Measurements from ENCODE around the gene VAV1. TPM values are rescaled to one million over a fixed set of nuclear protein-coding genes. Genes with fewer than 3 reads are reported as not detected.
A peak's percentile ranks its signal among the peaks of the same experiment; 100 is the strongest.
"Not testable (repeated sequence)": the region's sequence is repeated elsewhere in the genome, so short reads cannot be mapped to it uniquely, and the experiment has no call there.

The VAV1 gene
- total RNA-seq, 1 donor from 2014 or later: not detected

DNA sequence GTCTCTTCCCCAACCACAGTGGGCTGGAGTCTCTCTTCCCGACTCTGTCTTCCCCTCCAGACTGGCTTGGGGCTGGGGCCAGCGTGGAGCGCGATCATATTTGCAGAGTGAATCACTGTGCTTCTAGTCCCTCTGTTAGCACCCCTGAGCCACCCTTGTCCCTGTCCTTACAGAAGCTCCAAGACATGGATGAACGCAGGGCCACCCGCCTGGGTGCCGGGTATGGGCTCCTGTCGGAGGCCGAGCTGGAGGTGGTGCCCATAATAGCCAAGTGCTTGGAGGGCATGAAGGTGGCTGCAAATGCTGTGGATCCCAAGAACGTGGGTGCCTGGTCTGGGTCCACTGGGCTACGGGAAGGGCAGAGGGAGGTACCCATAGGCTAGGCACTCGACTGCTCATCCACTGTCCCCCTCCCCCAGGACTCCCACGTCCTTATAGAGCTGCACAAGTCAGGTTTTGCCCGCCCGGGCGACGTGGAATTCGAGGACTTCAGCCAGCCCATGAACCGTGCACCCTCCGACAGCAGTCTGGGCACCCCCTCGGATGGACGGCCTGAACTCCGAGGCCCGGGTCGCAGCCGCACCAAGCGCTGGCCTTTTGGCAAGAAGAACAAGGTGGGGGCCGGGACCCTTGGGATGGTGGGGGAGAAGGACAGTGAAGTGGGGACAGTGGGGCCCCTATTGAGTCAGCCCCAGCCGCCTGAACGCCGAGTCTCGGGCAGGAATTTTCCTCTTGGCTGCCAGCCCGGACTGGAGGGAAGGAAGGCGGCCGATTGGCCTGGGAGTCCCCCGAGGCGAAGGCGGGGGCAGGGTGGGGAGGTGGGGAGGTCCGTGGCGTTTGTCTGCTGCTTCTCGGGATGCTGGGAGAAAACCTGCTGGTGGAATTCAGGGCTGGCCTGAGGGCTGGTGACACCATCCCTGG lies 27.9 kb upstream of the VAV1 start:
- Mint-ChIP-seq H3K36me3 (ENCODE audit: unreplicated experiment) (peaks cover 7% of the 10 kb centered on the region), H3K4me1 (ENCODE audit: low read depth, unreplicated experiment) (peaks cover 5% of the 10 kb centered on the region), H3K27ac (ENCODE audit: unreplicated experiment) (no peak overlapping the region), H3K27me3 (ENCODE audit: unreplicated experiment) (peaks cover 2% of the 10 kb centered on the region), H3K9me3 (ENCODE audit: unreplicated experiment) (peaks cover 2% of the 10 kb centered on the region), H3K4me3 (ENCODE audit: unreplicated experiment) (no peak overlapping the region)
- peak; percentile 54 for DNase-seq
- TF ChIP-seq, protein P1, sequence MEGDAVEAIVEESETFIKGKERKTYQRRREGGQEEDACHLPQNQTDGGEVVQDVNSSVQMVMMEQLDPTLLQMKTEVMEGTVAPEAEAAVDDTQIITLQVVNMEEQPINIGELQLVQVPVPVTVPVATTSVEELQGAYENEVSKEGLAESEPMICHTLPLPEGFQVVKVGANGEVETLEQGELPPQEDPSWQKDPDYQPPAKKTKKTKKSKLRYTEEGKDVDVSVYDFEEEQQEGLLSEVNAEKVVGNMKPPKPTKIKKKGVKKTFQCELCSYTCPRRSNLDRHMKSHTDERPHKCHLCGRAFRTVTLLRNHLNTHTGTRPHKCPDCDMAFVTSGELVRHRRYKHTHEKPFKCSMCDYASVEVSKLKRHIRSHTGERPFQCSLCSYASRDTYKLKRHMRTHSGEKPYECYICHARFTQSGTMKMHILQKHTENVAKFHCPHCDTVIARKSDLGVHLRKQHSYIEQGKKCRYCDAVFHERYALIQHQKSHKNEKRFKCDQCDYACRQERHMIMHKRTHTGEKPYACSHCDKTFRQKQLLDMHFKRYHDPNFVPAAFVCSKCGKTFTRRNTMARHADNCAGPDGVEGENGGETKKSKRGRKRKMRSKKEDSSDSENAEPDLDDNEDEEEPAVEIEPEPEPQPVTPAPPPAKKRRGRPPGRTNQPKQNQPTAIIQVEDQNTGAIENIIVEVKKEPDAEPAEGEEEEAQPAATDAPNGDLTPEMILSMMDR (IDR thresholded peaks at IDR 0.05; ENCODE audit: partially characterized antibody, unreplicated experiment): no peak

- H3K4me3 Mint-ChIP-seq (ENCODE audit: unreplicated experiment): peak overlapping the region; percentile 43
- H3K4me1 Mint-ChIP-seq (ENCODE audit: low read depth, unreplicated experiment): peaks cover 5% of the 10 kb centered on the region
- no peak for DNase-seq
- H3K36me3 Mint-ChIP-seq (ENCODE audit: unreplicated experiment): peaks cover 7% of the 10 kb centered on the region
- TF ChIP-seq, protein P1 (IDR thresholded peaks at IDR 0.05; ENCODE audit: partially characterized antibody, unreplicated experiment): no peak
- peaks cover 2% of the 10 kb centered on the region for H3K27me3 Mint-ChIP-seq (ENCODE audit: unreplicated experiment)
- no peak overlapping the region for H3K27ac Mint-ChIP-seq (ENCODE audit: unreplicated experiment)
- peaks cover 2% of the 10 kb centered on the region for H3K9me3 Mint-ChIP-seq (ENCODE audit: unreplicated experiment)
Measured at GRCh38 chr19:6745965-6746364, 26.5 kb upstream of the VAV1 start.

DNA sequence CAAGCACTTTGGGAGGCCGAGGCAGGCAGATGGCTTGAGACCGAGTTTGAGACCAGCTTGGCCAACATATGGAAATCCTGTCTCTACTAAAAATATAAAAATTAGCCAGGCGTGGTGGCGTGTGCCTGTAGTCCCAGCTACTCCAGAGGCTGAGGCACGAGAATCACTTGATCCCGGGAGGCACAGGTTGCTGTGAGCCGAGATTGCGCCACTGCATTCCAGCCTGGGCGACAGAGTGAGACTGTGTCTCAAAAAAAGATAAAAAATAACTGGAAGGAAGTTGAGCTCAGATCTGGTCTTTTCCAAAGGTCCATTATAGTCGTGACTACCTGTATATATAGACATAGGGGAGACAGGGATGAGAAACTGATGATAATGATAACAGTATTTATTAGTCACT lies 24.0 kb upstream of the VAV1 start:
- H3K4me1 Mint-ChIP-seq (ENCODE audit: low read depth, unreplicated experiment); H3K9me3 Mint-ChIP-seq (ENCODE audit: unreplicated experiment); H3K27ac Mint-ChIP-seq (ENCODE audit: unreplicated experiment); H3K36me3 Mint-ChIP-seq (ENCODE audit: unreplicated experiment); H3K27me3 Mint-ChIP-seq (ENCODE audit: unreplicated experiment); H3K4me3 Mint-ChIP-seq (ENCODE audit: unreplicated experiment); DNase-seq: not testable (repeated sequence)

GRCh38 chr19:6750062-6750461 lies 22.4 kb upstream of the VAV1 start:
- no peak overlapping the region for H3K4me3 Mint-ChIP-seq (ENCODE audit: unreplicated experiment)
- H3K27me3 Mint-ChIP-seq (ENCODE audit: unreplicated experiment): peaks cover 2% of the 10 kb centered on the region

GRCh38 chr19:6751189-6751588 lies 21.3 kb upstream of the VAV1 start:
- no peaks in the 10 kb centered on the region for H3K4me1 Mint-ChIP-seq (ENCODE audit: low read depth, unreplicated experiment)
- TF ChIP-seq, protein P1 (IDR thresholded peaks at IDR 0.05; ENCODE audit: partially characterized antibody, unreplicated experiment): no peak
- no peak overlapping the region for H3K4me3 Mint-ChIP-seq (ENCODE audit: unreplicated experiment)
- H3K9me3 Mint-ChIP-seq (ENCODE audit: unreplicated experiment): peaks cover 5% of the 10 kb centered on the region
- DNase-seq: no peak
- peaks cover 4% of the 10 kb centered on the region for H3K27me3 Mint-ChIP-seq (ENCODE audit: unreplicated experiment)
- H3K36me3 Mint-ChIP-seq (ENCODE audit: unreplicated experiment): no peaks in the 10 kb centered on the region
- no peak overlapping the region for H3K27ac Mint-ChIP-seq (ENCODE audit: unreplicated experiment)

More at GRCh38 chr19:6750062-6750461, 22.4 kb upstream of the VAV1 start:
- TF ChIP-seq, protein P1 (IDR thresholded peaks at IDR 0.05; ENCODE audit: partially characterized antibody, unreplicated experiment): no peak
- H3K9me3 Mint-ChIP-seq (ENCODE audit: unreplicated experiment): peaks cover 6% of the 10 kb centered on the region
- peaks cover 5% of the 10 kb centered on the region for H3K4me1 Mint-ChIP-seq (ENCODE audit: low read depth, unreplicated experiment)
- no peak for DNase-seq
- H3K36me3 Mint-ChIP-seq (ENCODE audit: unreplicated experiment): peaks cover 7% of the 10 kb centered on the region
- no peak overlapping the region for H3K27ac Mint-ChIP-seq (ENCODE audit: unreplicated experiment)
